ENCODE data around the gene ZNF587. TPM values are rescaled to one million over a fixed set of nuclear protein-coding genes. Genes with fewer than 3 reads are reported as not detected.
"Not testable (repeated sequence)": the region's sequence is repeated elsewhere in the genome, so short reads cannot be mapped to it uniquely, and the experiment has no call there.

ZNF587 gene
- total RNA-seq, 1 donor from 2014 or later = 65.0 TPM

DNA sequence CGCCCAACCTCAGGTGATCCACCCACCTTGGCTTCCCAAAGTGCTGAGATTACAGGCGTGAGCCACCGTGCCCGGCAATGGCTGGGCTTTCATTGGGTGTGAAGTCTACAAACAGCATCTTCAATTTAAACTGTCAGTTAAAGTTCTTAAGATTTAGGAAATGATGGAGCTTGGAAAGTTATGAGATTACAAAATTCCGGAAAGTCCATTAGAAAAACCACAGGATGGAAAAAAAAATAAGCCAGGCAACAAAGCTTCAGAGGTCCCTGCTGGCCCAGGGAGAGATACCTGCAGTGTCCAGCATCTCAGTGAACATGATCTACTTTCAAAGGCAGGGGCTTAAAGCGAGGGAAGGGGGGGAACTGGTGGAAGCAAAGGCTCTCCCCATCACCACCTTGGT lies 24.1 kb upstream of the ZNF587 start:
- peaks cover 2% of the 10 kb centered on the region for H3K9me3 Mint-ChIP-seq (ENCODE audit: unreplicated experiment)
- no peak overlapping the region for H3K27ac Mint-ChIP-seq (ENCODE audit: unreplicated experiment)
- H3K27me3 Mint-ChIP-seq (ENCODE audit: unreplicated experiment) = peaks cover 4% of the 10 kb centered on the region
- H3K36me3 Mint-ChIP-seq (ENCODE audit: unreplicated experiment) = peaks cover 8% of the 10 kb centered on the region
- DNase-seq = no peak
- no peak overlapping the region for H3K4me3 Mint-ChIP-seq (ENCODE audit: unreplicated experiment)
- peaks cover 28% of the 10 kb centered on the region for H3K4me1 Mint-ChIP-seq (ENCODE audit: low read depth, unreplicated experiment)
- TF ChIP-seq, protein P1, sequence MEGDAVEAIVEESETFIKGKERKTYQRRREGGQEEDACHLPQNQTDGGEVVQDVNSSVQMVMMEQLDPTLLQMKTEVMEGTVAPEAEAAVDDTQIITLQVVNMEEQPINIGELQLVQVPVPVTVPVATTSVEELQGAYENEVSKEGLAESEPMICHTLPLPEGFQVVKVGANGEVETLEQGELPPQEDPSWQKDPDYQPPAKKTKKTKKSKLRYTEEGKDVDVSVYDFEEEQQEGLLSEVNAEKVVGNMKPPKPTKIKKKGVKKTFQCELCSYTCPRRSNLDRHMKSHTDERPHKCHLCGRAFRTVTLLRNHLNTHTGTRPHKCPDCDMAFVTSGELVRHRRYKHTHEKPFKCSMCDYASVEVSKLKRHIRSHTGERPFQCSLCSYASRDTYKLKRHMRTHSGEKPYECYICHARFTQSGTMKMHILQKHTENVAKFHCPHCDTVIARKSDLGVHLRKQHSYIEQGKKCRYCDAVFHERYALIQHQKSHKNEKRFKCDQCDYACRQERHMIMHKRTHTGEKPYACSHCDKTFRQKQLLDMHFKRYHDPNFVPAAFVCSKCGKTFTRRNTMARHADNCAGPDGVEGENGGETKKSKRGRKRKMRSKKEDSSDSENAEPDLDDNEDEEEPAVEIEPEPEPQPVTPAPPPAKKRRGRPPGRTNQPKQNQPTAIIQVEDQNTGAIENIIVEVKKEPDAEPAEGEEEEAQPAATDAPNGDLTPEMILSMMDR (IDR thresholded peaks at IDR 0.05; ENCODE audit: partially characterized antibody, unreplicated experiment) = no peak

DNA sequence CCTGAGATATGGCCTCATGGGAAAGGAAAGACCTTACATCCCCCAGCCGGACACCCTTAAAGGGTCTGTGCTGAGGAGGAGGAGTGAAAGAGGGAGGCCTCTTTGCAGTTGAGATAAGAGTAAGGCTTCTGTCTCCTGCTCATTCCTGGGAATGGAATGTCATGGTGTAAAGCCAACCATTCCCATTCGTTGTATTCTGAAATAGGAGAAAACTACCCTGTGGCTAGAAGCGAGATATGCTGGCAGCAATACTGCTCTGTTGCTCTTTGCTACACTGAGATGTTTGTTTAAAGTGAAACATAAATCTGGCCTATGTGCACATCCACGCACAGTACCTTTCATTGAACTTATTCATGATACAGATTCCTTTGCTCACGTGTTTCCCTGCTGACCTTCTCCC lies 20.3 kb upstream of the ZNF587 start:
- Mint-ChIP-seq H3K9me3 (ENCODE audit: unreplicated experiment) (peaks cover 4% of the 10 kb centered on the region), H3K27ac (ENCODE audit: unreplicated experiment) (no peak overlapping the region), H3K4me1 (ENCODE audit: low read depth, unreplicated experiment) (peaks cover 20% of the 10 kb centered on the region), H3K27me3 (ENCODE audit: unreplicated experiment) (peaks cover 3% of the 10 kb centered on the region), H3K36me3 (ENCODE audit: unreplicated experiment) (no peaks in the 10 kb centered on the region), H3K4me3 (ENCODE audit: unreplicated experiment) (no peak overlapping the region)
- TF ChIP-seq, protein P1 (IDR thresholded peaks at IDR 0.05; ENCODE audit: partially characterized antibody, unreplicated experiment) = no peak
- DNase-seq = no peak

DNA sequence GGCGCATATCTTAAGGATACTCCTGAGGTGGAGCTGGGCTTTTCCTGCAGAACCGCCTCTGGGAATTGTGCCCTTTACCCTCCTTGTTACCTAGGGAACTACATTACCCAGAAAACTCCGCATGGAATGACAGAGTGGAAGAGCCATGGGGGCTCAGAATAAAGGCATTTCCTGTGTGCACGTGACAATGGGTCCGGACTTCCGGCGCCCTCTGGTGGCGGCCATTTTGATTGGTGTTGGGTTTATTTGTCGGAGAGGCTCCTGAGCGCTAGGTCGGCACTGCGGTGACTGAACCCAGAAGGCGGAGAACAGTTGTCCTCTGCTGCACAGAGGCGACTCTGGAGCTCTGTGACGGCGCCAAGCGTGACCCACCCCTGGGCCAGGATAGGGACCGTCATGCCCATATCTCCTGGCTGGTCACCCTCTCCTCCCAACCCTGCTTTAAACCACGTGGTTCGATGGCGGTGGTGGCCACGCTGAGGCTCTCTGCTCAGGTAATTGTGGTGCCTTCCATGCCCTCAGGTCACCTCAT lies 19.5 kb upstream of the ZNF587 start, which contains the start of gene ZNF587B:
Gene ZNF587B (plus strand): TSS at position 229 of the 532 bp plus-strand sequence. CDS start 230 bp downstream, at position 459.
- peaks cover 3% of the 10 kb centered on the region for H3K27me3 Mint-ChIP-seq (ENCODE audit: unreplicated experiment)
- peak within 1 kb of the TSS; percentile 94 for H3K27ac Mint-ChIP-seq (ENCODE audit: unreplicated experiment)
- peak; percentile 91 for DNase-seq
- TF ChIP-seq, protein P1 (IDR thresholded peaks at IDR 0.05; ENCODE audit: partially characterized antibody, unreplicated experiment) = peak; percentile 86
- peaks cover 18% of the 10 kb centered on the region for H3K4me1 Mint-ChIP-seq (ENCODE audit: low read depth, unreplicated experiment)
- H3K36me3 Mint-ChIP-seq (ENCODE audit: unreplicated experiment) = no peaks in the 10 kb centered on the region
- peak within 1 kb of the TSS; percentile 97 for H3K4me3 Mint-ChIP-seq (ENCODE audit: unreplicated experiment)
- H3K9me3 Mint-ChIP-seq (ENCODE audit: unreplicated experiment) = peaks cover 4% of the 10 kb centered on the region

DNA sequence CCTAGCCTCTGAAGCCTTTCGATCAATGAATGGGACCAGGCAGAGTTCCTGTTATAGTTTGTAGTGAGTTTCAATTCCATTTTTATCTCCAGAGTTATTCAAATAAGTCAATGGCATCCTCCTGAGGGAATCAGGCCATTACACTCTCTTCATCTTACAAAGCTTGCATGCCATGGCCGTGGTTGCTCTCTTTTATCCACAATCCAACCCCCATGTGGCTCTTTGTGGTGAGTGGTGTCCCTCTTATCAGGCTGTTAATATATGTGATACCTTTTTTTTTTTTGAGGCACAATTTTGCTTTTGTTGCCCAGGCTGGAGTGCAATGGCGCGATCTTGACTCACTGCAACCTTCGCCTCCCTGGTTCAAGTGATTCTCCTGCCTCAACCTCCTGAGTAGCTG lies 12.7 kb upstream of the ZNF587 start:
- not testable (repeated sequence) for H3K27me3 Mint-ChIP-seq (ENCODE audit: unreplicated experiment); DNase-seq; H3K27ac Mint-ChIP-seq (ENCODE audit: unreplicated experiment); H3K4me1 Mint-ChIP-seq (ENCODE audit: low read depth, unreplicated experiment); H3K9me3 Mint-ChIP-seq (ENCODE audit: unreplicated experiment); H3K36me3 Mint-ChIP-seq (ENCODE audit: unreplicated experiment); H3K4me3 Mint-ChIP-seq (ENCODE audit: unreplicated experiment)

DNA sequence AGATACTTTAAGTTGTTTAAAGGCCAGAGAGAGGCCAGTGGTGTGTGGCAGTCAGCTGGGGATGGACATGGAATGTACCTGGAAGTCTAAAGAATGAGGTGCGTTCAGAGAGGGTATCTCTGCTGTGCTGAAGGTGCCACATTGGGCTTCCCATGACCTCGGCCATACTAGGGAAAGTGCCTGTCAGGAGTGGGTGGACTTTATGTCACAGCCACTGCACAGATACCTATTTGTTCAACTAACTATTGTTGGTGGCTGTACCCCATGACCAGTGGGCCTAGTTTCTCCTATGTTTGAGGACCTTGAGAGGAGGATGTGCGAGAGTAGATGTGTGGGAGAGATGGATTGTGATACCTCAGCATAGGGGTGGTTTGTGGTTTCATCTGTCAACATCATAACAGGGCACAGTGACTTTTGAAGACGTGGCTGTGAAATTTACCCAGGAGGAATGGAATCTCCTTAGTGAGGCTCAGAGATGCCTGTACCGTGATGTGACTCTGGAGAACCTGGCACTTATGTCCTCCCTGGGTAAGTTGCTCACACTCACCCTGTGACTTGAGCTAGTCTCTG lies 11.0 kb upstream of the ZNF587 start:
- H3K4me1 Mint-ChIP-seq (ENCODE audit: low read depth, unreplicated experiment); DNase-seq; H3K9me3 Mint-ChIP-seq (ENCODE audit: unreplicated experiment); H3K36me3 Mint-ChIP-seq (ENCODE audit: unreplicated experiment); H3K27me3 Mint-ChIP-seq (ENCODE audit: unreplicated experiment); H3K4me3 Mint-ChIP-seq (ENCODE audit: unreplicated experiment); H3K27ac Mint-ChIP-seq (ENCODE audit: unreplicated experiment): not testable (repeated sequence)

DNA sequence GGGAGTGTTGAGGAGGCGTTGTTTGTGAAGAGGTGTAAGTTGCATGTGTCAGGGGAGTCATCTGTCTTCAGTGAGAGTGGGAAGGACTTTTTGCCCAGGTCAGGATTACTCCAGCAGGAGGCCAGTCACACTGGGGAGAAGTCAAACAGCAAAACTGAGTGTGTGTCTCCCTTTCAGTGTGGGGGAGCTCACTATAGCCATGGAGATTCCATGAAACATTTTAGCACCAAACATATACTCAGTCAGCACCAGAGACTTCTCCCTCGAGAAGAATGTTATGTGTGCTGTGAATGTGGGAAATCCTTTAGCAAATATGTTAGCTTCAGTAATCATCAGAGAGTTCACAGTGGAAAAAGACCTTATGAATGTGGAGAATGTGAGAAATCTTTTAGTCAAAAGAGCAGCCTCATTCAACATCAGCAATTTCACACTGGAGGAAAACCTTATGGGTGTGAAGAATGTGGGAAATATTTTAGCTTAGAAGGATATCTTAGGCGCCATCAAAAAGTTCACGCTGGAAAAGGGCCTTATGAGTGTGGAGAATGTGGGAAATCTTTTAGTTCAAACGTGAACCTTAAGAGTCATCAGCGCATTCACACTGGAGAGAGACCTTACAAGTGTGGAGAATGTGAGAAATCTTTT lies 8.4 kb upstream of the ZNF587 start:
- Mint-ChIP-seq H3K4me1 (ENCODE audit: low read depth, unreplicated experiment) (no peaks in the 10 kb centered on the region), H3K27me3 (ENCODE audit: unreplicated experiment) (peaks cover 1% of the 10 kb centered on the region), H3K4me3 (ENCODE audit: unreplicated experiment) (no peak overlapping the region), H3K36me3 (ENCODE audit: unreplicated experiment) (no peaks in the 10 kb centered on the region), H3K27ac (ENCODE audit: unreplicated experiment) (no peak overlapping the region), H3K9me3 (ENCODE audit: unreplicated experiment) (peaks cover 2% of the 10 kb centered on the region)
- TF ChIP-seq, protein P1 (IDR thresholded peaks at IDR 0.05; ENCODE audit: partially characterized antibody, unreplicated experiment) = no peak
- no peak for DNase-seq

DNA sequence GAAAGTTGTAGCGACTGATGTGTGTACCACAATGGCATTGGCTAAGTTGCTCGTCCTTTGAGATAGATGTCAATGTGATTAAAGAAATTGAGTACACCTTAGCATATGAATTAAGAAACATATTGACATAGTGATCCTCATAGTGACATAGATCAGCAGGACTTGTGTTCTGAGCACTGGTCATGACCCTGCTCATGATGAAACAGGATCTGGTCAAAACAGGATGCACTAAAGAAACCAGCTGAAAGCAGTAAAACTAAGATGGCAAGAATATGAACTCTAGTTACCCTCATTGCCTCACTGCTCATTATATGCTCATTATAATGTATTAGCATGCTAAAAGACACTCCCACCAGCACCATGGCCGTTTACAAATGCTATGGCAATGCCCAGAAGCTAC lies 2.5 kb upstream of the ZNF587 start:
- H3K9me3 Mint-ChIP-seq (ENCODE audit: unreplicated experiment) = peaks cover 14% of the 10 kb centered on the region
- not testable (repeated sequence) for H3K4me3 Mint-ChIP-seq (ENCODE audit: unreplicated experiment); H3K36me3 Mint-ChIP-seq (ENCODE audit: unreplicated experiment); H3K27ac Mint-ChIP-seq (ENCODE audit: unreplicated experiment); DNase-seq; H3K27me3 Mint-ChIP-seq (ENCODE audit: unreplicated experiment); H3K4me1 Mint-ChIP-seq (ENCODE audit: low read depth, unreplicated experiment)

DNA sequence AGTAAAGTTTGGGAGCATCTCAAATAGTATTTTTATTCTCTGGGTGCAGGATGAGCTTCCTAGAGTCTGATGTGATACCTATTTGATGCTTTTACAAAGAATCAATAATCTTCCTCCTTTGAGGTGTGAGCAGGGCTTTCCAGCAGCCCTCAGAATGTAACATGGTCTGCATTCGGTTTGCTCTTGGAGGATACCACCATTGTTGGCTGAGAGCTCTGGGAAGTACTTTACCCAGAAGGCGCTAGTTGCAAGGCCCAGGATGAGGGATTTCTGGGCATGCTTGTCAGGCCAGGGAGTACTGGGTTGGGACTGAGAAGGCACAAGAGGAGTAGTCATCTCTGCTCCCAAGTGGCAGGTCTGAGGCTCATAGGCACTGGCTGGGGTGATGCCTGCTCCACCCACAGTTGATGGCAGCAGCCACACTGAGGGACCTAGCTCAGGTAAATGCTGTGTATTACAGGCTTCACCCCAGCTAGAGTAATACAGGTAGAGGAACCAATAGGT lies 445 bp upstream of the ZNF587 start:
- H3K4me1 Mint-ChIP-seq (ENCODE audit: low read depth, unreplicated experiment) = peaks cover 13% of the 10 kb centered on the region
- not testable (repeated sequence) for H3K27me3 Mint-ChIP-seq (ENCODE audit: unreplicated experiment); H3K36me3 Mint-ChIP-seq (ENCODE audit: unreplicated experiment); DNase-seq
- H3K4me3 Mint-ChIP-seq (ENCODE audit: unreplicated experiment) = peak overlapping the region; percentile 98
- H3K9me3 Mint-ChIP-seq (ENCODE audit: unreplicated experiment) = peaks cover 16% of the 10 kb centered on the region
- H3K27ac Mint-ChIP-seq (ENCODE audit: unreplicated experiment) = peak overlapping the region; percentile 99
